ENCODE measurements around the gene ZNF699.
A peak's percentile ranks its signal among the peaks of the same experiment; 100 is the strongest.
"Not testable (repeated sequence)": the region's sequence is repeated elsewhere in the genome, so short reads cannot be mapped to it uniquely, and the experiment has no call there.

ZNF699 gene

DNA sequence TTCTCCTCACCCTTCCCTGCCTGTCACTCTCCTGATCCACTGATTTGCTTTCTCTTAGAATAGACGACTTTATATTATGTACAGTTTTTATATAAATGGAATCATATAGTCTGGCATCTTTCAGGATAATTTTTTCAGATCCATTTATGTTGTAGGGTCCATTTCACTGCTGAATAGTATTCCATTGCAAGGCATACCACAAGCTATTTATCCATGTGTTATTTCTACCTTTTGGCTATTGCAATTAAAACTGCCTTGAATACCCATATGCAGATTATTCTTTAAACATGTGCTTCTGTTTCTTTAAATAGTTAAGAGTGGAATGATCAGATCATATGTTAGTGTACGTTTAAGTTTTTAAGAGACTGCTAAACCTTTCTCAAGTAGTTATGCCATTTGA, 35.4 kb upstream of the ZNF699 start:
- no peak for TF ChIP-seq CTCF (IDR thresholded peaks at IDR 0.05; ENCODE audit: control insufficient read depth, insufficient read depth, low read depth, low read length, missing control alignments)
- no peak overlapping the region for H3K4me3 ChIP-seq (ENCODE audit: control insufficient read depth, low read depth, low read length)
- DNase-seq (ENCODE audit: low read depth), result no peak

DNA sequence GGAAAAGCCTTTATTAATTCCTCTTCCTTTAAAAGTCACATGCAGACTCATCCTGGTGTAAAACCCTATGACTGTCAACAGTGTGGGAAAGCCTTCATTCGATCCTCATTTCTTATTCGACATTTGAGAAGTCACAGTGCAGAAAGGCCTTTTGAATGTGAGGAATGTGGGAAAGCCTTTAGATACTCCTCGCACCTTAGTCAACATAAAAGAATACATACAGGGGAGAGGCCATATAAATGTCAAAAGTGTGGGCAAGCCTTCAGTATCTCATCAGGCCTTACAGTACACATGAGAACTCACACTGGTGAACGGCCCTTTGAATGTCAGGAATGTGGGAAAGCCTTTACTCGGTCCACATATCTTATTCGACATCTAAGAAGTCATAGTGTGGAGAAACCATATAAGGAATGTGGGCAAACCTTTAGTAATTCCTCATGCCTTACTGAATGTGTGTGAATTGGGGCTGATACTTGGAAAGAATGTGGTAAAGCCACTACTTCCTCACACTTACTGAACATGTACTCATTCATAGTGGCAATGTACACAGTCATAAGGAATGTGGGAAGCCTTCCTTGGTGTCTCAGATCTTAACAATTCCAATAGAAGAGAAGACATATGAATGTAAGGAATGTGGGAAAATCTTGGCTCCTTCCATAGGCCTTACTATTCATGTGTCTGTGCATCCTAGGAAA, 33.1 kb upstream of the ZNF699 start:
- TF ChIP-seq CTCF (IDR thresholded peaks at IDR 0.05; ENCODE audit: control insufficient read depth, insufficient read depth, low read depth, low read length, missing control alignments), result no peak
- no peak overlapping the region for H3K4me3 ChIP-seq (ENCODE audit: control insufficient read depth, low read depth, low read length)

GRCh38 chr19:9329999-9330398, 20.4 kb upstream of the ZNF699 start:
- TF ChIP-seq CTCF (IDR thresholded peaks at IDR 0.05; ENCODE audit: control insufficient read depth, insufficient read depth, low read depth, low read length, missing control alignments), result no peak
- no peak overlapping the region for H3K4me3 ChIP-seq (ENCODE audit: control insufficient read depth, low read depth, low read length)
- no peak for DNase-seq (ENCODE audit: low read depth)

More for the DNA sequence above, 33.1 kb upstream of the ZNF699 start:
- no peak for DNase-seq (ENCODE audit: low read depth)

- DNase-seq (ENCODE audit: low read depth), result no peak
- TF ChIP-seq CTCF (IDR thresholded peaks at IDR 0.05; ENCODE audit: control insufficient read depth, insufficient read depth, low read depth, low read length, missing control alignments), result no peak
- H3K4me3 ChIP-seq (ENCODE audit: control insufficient read depth, low read depth, low read length), result peak overlapping the region; percentile 98
Observed at GRCh38 chr19:9324584-9324962, 14.9 kb upstream of the ZNF699 start.

- peak within 1 kb of the TSS; percentile 98 for H3K4me3 ChIP-seq (ENCODE audit: control insufficient read depth, low read depth, low read length)
- TF ChIP-seq CTCF (IDR thresholded peaks at IDR 0.05; ENCODE audit: control insufficient read depth, insufficient read depth, low read depth, low read length, missing control alignments), result peak; percentile 24
- peak; percentile 67 for DNase-seq (ENCODE audit: low read depth)
Observed at GRCh38 chr19:9323919-9324583, 14.4 kb upstream of the ZNF699 start, which contains the start of gene ZNF559. TSS of gene ZNF559 (plus strand) at chr19:9324179. CDS start at chr19:9338550, 14,371 bp downstream.

DNA sequence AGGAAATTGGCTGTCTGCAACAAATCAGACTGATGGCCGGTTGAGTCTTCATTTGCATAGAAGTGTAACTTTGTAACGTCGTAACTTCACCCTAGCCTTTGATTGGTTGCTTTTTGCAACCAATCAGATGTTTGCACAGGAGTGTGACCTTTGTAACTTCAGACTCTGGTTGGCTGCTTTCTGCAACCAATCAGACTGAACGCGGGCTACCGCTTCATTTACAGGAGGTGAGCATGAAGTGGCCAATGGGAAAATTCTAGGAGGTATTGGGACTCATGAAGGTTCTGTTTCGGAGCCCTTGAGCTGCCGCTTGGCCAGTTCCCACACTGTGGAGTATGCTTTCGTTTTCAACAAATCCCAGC, 13.9 kb upstream of the ZNF699 start:
- peak; percentile 51 for DNase-seq (ENCODE audit: low read depth)
- peak overlapping the region; percentile 98 for H3K4me3 ChIP-seq (ENCODE audit: control insufficient read depth, low read depth, low read length)
- no peak for TF ChIP-seq CTCF (IDR thresholded peaks at IDR 0.05; ENCODE audit: control insufficient read depth, insufficient read depth, low read depth, low read length, missing control alignments)

DNA sequence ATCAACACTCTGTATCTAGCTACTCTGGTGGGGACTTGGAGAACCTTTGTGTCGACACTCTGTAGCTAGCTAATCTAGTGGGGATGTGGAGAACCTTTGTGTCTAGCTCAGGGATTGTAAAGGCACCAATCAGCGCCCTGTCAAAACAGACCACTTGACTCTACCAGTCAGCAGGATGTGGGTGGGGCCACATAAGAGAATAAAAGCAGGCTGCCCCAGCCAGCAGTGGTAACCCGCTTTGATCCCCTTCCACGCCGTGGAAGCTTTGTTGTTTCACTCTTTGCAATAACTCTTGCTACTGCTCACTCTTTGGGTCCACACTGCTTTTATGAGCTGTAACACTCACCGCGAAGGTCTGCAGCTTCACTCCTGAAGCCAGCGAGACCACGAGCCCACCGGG, 12.6 kb upstream of the ZNF699 start:
- DNase-seq (ENCODE audit: low read depth); H3K4me3 ChIP-seq (ENCODE audit: control insufficient read depth, low read depth, low read length): not testable (repeated sequence)

DNA sequence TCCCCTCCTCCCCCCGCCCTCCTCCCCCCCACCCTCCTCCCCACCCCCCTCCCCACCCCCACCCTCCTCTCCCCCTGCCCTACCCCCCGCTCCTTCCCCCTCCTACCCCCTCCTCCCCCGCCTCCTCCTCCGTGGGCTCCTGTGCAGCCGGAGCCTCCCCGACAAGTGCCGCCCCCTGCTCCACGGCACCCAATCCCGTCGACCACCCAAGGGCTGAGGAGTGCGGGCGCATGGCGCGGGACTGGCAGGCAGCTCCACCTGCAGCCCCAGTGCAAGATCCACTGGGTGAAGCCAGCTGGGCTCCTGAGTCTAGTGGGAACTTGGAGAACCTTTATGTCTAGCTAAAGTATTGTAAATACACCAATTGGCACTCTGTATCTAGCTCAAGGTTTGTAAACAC, 12.1 kb upstream of the ZNF699 start:
- DNase-seq (ENCODE audit: low read depth); H3K4me3 ChIP-seq (ENCODE audit: control insufficient read depth, low read depth, low read length): not testable (repeated sequence)

All from AG09309 (cell line).